Measurements from ENCODE around the gene CILP.

DNA sequence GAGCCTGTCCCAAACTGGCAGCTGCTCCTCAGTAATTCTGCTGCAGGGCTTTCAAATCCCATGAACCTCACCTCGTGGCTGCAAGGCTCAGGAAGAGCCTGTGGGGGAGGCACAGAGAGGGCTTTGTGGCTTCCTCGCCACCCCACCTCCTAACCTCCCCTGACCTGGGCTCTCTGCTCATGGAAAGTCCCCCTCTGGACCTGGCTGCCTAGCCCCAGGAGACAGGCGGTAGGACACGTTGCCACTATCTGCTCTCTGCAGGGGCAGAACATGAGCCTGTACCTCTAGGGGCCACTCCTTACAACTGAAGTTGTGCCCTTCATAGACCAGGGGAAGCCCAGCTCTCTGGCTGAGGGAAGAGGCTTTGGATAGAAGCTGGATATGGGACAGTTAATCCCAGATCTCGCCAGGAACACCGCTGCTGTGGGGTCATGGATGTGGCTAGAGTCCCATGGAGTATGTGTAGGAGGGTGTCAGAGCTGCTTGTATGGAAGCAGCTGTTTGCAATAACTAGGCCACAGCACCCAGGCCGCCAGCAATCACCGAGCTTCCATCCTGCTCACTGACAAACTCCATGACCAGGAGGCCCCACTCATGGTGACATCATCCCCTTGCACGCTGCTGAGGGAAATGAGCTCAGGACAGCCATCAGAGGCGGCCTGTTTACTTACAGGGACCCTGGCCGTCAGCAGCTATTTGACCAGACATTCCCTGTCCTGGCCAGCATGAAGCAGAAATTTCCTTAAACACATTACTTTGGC, 34.0 kb upstream of the CILP start:
- TF ChIP-seq, protein P1, sequence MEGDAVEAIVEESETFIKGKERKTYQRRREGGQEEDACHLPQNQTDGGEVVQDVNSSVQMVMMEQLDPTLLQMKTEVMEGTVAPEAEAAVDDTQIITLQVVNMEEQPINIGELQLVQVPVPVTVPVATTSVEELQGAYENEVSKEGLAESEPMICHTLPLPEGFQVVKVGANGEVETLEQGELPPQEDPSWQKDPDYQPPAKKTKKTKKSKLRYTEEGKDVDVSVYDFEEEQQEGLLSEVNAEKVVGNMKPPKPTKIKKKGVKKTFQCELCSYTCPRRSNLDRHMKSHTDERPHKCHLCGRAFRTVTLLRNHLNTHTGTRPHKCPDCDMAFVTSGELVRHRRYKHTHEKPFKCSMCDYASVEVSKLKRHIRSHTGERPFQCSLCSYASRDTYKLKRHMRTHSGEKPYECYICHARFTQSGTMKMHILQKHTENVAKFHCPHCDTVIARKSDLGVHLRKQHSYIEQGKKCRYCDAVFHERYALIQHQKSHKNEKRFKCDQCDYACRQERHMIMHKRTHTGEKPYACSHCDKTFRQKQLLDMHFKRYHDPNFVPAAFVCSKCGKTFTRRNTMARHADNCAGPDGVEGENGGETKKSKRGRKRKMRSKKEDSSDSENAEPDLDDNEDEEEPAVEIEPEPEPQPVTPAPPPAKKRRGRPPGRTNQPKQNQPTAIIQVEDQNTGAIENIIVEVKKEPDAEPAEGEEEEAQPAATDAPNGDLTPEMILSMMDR (IDR thresholded peaks at IDR 0.05) = no peak
- TF ChIP-seq POLR2A (IDR thresholded peaks at IDR 0.05) = no peak
